ENCODE data around the gene CEP63.
A peak's percentile ranks its signal among the peaks of the same experiment; 100 is the strongest.

CEP63 gene

GRCh38 chr3:134471521-134472193, 14.2 kb upstream of the CEP63 start:
- peak; percentile 73 for DNase-seq

- no peak for DNase-seq
Measured at GRCh38 chr3:134472831-134473230, 13.0 kb upstream of the CEP63 start.

- peak; percentile 36 for DNase-seq
Measured at GRCh38 chr3:134473868-134474546, 11.8 kb upstream of the CEP63 start.

GRCh38 chr3:134474956-134475355, 10.9 kb upstream of the CEP63 start:
- no peak for DNase-seq

- DNase-seq = no peak
Measured at GRCh38 chr3:134476306-134476705, 9.6 kb upstream of the CEP63 start.

GRCh38 chr3:134477002-134477401, 8.9 kb upstream of the CEP63 start:
- DNase-seq = no peak

GRCh38 chr3:134477938-134478337, 7.9 kb upstream of the CEP63 start:
- no peak for DNase-seq

- no peak for DNase-seq
Measured at GRCh38 chr3:134480546-134480945, 5.3 kb upstream of the CEP63 start.

GRCh38 chr3:134481166-134481565, 4.7 kb upstream of the CEP63 start:
- no peak for DNase-seq

- no peak for DNase-seq
Measured at GRCh38 chr3:134482622-134483021, 3.2 kb upstream of the CEP63 start.

GRCh38 chr3:134483195-134483900, 2.5 kb upstream of the CEP63 start:
- DNase-seq = peak; percentile 48

GRCh38 chr3:134485075-134485717, 661 bp upstream of the CEP63 start:
- no peak for DNase-seq

GRCh38 chr3:134486577-134487041, 752 bp downstream of the CEP63 start:
- DNase-seq = no peak

GRCh38 chr3:134487406-134487805, 1.5 kb downstream of the CEP63 start:
- no peak for DNase-seq

- DNase-seq = no peak
Measured at GRCh38 chr3:134494495-134494894, 8.6 kb downstream of the CEP63 start.

- no peak for DNase-seq
Measured at GRCh38 chr3:134495980-134496379, 10.1 kb downstream of the CEP63 start.

GRCh38 chr3:134496471-134497071, 10.7 kb downstream of the CEP63 start:
- no peak for DNase-seq

GRCh38 chr3:134503266-134503665, 17.4 kb downstream of the CEP63 start:
- DNase-seq = no peak

GRCh38 chr3:134504132-134504531, 18.3 kb downstream of the CEP63 start:
- no peak for DNase-seq

- no peak for DNase-seq
Measured at GRCh38 chr3:134505485-134505884, 19.6 kb downstream of the CEP63 start.

GRCh38 chr3:134511500-134511899, 25.6 kb downstream of the CEP63 start:
- DNase-seq = no peak

GRCh38 chr3:134516905-134517304, 31.0 kb downstream of the CEP63 start:
- DNase-seq = no peak

GRCh38 chr3:134517791-134518190, 31.9 kb downstream of the CEP63 start:
- no peak for DNase-seq
